HL-60 (cell line): ENCODE measurements around the gene ST6GALNAC1.

ENCODE experiments used
- DNase-seq, 2 experiments: peaks; one replicate each; pipeline ENCODE4 v3.0.0-alpha.2; 2010 to 2020; ENCODE audit warnings: low read depth in 1 of 2, low spot score in 1 of 2
- H3K27ac ChIP-seq: fragments of 250-450 bp; sonication (Bioruptor Pico); replicated peaks from 2 replicates; pipeline ENCODE4 v1.5.1; 2020; ENCODE audit warnings: mild to moderate bottlenecking, moderate library complexity
- H3K27me3 ChIP-seq: fragments of 250-450 bp; sonication (Bioruptor Pico); 2 replicates; pipeline ENCODE4 v1.5.1; 2021; ENCODE audit warnings: mild to moderate bottlenecking, moderate library complexity; ENCODE audit not compliant: insufficient read depth, poor library complexity, severe bottlenecking
- H3K4me3 ChIP-seq: replicated peaks from 2 replicates; pipeline ENCODE4 v1.5.1; 2011; ENCODE audit warnings: mild to moderate bottlenecking, control low read depth, low read length; ENCODE audit not compliant: insufficient read depth
- CTCF ChIP-seq: IDR thresholded peaks from one replicate; pipeline ENCODE4 v1.5.1; 2011; ENCODE audit warnings: low read length, control low read depth, inconsistent platforms; ENCODE audit not compliant: insufficient read depth
- GABPA ChIP-seq: IDR thresholded peaks from 2 replicates; pipeline ENCODE4 v1.6.1; 2012; ENCODE audit warnings: low read depth
- POLR2AphosphoS5 ChIP-seq: IDR thresholded peaks from 2 replicates; pipeline ENCODE4 v1.6.1; 2012; ENCODE audit warnings: low read depth
- SPI1 ChIP-seq: IDR thresholded peaks from 2 replicates; pipeline ENCODE4 v1.6.1; 2012; ENCODE audit warnings: low read depth, mild to moderate bottlenecking, borderline replicate concordance
- TF ChIP-seq, protein P1 (sequence below): IDR thresholded peaks from 2 replicates; pipeline ENCODE4 v1.6.1; 2012; ENCODE audit warnings: low read depth; ENCODE audit not compliant: insufficient replicate concordance

The ST6GALNAC1 gene

DNA sequence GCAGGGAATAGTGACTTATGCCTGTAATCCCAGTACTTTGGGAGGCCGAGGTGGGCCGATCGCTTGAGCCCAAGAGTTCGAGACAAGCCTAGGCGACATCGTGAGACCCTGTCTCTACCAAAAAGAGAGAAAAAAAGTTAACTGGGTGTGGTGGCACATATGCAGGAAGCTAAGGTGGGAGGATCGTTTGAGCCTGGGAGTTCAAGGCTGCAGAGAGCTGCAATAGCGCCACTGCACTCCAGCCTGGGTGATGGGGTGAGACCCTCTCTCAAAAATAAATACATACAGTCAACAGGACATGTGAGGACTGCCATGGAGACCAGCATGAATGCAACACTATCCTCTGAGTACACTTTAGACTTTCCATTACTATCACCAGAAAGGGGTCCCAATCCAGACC lies 42.5 kb downstream of the ST6GALNAC1 start:
- no peak for DNase-seq
- Histone ChIP-seq H3K4me3 (no peak overlapping the region), H3K27ac (peak overlapping the region; percentile 78), H3K27me3 (no peaks in the 10 kb centered on the region)
- TF ChIP-seq, protein P1, sequence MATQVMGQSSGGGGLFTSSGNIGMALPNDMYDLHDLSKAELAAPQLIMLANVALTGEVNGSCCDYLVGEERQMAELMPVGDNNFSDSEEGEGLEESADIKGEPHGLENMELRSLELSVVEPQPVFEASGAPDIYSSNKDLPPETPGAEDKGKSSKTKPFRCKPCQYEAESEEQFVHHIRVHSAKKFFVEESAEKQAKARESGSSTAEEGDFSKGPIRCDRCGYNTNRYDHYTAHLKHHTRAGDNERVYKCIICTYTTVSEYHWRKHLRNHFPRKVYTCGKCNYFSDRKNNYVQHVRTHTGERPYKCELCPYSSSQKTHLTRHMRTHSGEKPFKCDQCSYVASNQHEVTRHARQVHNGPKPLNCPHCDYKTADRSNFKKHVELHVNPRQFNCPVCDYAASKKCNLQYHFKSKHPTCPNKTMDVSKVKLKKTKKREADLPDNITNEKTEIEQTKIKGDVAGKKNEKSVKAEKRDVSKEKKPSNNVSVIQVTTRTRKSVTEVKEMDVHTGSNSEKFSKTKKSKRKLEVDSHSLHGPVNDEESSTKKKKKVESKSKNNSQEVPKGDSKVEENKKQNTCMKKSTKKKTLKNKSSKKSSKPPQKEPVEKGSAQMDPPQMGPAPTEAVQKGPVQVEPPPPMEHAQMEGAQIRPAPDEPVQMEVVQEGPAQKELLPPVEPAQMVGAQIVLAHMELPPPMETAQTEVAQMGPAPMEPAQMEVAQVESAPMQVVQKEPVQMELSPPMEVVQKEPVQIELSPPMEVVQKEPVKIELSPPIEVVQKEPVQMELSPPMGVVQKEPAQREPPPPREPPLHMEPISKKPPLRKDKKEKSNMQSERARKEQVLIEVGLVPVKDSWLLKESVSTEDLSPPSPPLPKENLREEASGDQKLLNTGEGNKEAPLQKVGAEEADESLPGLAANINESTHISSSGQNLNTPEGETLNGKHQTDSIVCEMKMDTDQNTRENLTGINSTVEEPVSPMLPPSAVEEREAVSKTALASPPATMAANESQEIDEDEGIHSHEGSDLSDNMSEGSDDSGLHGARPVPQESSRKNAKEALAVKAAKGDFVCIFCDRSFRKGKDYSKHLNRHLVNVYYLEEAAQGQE: no peak
- no peak for TF ChIP-seq GABPA
- TF ChIP-seq POLR2AphosphoS5: no peak
- TF ChIP-seq CTCF: no peak
- no peak for TF ChIP-seq SPI1

- Histone ChIP-seq H3K27ac (peak overlapping the region; percentile 78), H3K27me3 (no peaks in the 10 kb centered on the region), H3K4me3 (no peak overlapping the region)
- DNase-seq: peak in 1 of 2 experiments; percentile 68
- TF ChIP-seq SPI1 (peak; percentile 89), CTCF (no peak), POLR2AphosphoS5 (no peak), GABPA (0 out of 2 replicates have a peak, but pooled peaks have one; percentile 38)
Observed at GRCh38 chr17:76599694-76600460, 43.7 kb downstream of the ST6GALNAC1 start.

GRCh38 chr17:76598004-76598439 lies 45.5 kb downstream of the ST6GALNAC1 start:
- Histone ChIP-seq H3K27me3 (no peaks in the 10 kb centered on the region), H3K27ac (peak overlapping the region; percentile 78), H3K4me3 (no peak overlapping the region)
- TF ChIP-seq SPI1 (no peak), CTCF (no peak), GABPA (no peak)
- TF ChIP-seq, protein P1: no peak
- peak in 1 of 2 experiments; percentile 84 for DNase-seq
